ENCODE measurements around the gene RNF213. TPM values are rescaled to one million over a fixed set of nuclear protein-coding genes. Genes with fewer than 3 reads are reported as not detected.

The RNF213 gene
- total RNA-seq, 1 experiment from 2014 or later = 44.5 TPM

DNA sequence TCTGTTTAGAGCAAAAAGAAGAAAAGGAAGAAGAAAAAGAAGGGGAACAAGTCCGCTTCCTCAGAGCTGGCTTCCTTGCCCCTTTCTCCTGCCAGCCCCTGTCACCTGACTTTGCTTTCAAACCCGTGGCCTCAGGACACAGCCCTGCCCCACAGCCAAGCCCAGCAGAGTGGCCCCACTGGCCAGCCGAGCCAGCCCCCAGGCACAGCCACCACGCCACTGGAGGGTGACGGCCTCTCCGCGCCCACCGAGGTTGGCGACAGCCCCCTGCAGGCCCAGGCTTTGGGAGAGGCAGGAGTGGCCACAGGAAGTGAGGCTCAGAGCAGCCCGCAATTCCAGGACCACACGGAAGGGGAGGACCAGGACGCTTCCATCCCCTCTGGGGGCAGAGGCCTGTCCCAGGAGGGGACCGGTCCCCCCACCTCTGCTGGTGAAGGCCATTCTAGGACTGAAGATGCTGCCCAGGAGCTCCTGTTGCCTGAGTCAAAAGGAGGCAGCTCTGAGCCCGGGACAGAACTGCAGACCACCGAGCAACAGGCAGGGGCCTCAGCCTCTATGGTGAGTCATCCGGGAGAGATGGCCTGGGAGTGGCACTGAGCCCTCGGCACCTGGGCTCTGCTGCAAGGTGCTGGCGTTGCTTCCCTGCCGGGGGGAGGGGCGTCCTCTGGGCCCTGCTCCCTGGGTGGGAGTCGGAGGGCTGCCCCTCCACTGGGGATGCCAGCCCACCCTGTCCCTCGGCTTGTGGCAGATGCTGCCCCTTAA, 27.3 kb downstream of the RNF213 start:
- H3K27ac ChIP-seq (ENCODE audit: low read depth, low read length) = no peak overlapping the region
- H4K20me1 ChIP-seq (ENCODE audit: insufficient read depth) = peaks cover 4% of the 10 kb centered on the region; the same call in 1 of the 2 replicates
- no peak for ATAC-seq
- intact Hi-C loops (cut with micrococcal nuclease) = no loop called here
- DNase-seq (ENCODE audit: low read depth, low spot score) = no peak
- H3K9ac ChIP-seq (ENCODE audit: low read length) = no peak overlapping the region
- no peaks in the 10 kb centered on the region for H3K9me2 ChIP-seq (ENCODE audit: insufficient read depth)
- no peak overlapping the region for H3K4me3 ChIP-seq (replicated peaks in 1 of 2; ENCODE audit: low read depth in 1 of 2, low read length in 2 of 2)
- TSS peak; percentile 38 for BruUV-seq (replicated peaks)
- no peaks in the 10 kb centered on the region for H3K4me1 ChIP-seq (ENCODE audit: control insufficient read depth in 1 of 2, insufficient read depth in 2 of 2, low read length in 2 of 2)
- peaks cover 8 to 16% of the 10 kb centered on the region in 2 experiments; a peak in 2 of 4 replicates for H3K36me3 ChIP-seq (ENCODE audit: control insufficient read depth in 1 of 2, insufficient read depth in 2 of 2, low read length in 2 of 2)
- POLR2A ChIA-PET = no interaction called here
- H3K9me3 ChIP-seq (ENCODE audit: control insufficient read depth in 1 of 2, insufficient read depth in 1 of 2, low read depth in 1 of 2, low read length in 2 of 2) = no peaks in the 10 kb centered on the region
- no peak overlapping the region for H2AFZ ChIP-seq (ENCODE audit: low read depth, low read length, poor library complexity, severe bottlenecking)
- TF ChIP-seq EGR1 (IDR thresholded peaks at IDR 0.05; ENCODE audit: low read depth) = no peak
- TF ChIP-seq, protein P1, sequence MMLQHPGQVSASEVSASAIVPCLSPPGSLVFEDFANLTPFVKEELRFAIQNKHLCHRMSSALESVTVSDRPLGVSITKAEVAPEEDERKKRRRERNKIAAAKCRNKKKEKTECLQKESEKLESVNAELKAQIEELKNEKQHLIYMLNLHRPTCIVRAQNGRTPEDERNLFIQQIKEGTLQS (IDR thresholded peaks at IDR 0.05) = no peak
- TF ChIP-seq, protein P2, sequence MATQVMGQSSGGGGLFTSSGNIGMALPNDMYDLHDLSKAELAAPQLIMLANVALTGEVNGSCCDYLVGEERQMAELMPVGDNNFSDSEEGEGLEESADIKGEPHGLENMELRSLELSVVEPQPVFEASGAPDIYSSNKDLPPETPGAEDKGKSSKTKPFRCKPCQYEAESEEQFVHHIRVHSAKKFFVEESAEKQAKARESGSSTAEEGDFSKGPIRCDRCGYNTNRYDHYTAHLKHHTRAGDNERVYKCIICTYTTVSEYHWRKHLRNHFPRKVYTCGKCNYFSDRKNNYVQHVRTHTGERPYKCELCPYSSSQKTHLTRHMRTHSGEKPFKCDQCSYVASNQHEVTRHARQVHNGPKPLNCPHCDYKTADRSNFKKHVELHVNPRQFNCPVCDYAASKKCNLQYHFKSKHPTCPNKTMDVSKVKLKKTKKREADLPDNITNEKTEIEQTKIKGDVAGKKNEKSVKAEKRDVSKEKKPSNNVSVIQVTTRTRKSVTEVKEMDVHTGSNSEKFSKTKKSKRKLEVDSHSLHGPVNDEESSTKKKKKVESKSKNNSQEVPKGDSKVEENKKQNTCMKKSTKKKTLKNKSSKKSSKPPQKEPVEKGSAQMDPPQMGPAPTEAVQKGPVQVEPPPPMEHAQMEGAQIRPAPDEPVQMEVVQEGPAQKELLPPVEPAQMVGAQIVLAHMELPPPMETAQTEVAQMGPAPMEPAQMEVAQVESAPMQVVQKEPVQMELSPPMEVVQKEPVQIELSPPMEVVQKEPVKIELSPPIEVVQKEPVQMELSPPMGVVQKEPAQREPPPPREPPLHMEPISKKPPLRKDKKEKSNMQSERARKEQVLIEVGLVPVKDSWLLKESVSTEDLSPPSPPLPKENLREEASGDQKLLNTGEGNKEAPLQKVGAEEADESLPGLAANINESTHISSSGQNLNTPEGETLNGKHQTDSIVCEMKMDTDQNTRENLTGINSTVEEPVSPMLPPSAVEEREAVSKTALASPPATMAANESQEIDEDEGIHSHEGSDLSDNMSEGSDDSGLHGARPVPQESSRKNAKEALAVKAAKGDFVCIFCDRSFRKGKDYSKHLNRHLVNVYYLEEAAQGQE (IDR thresholded peaks at IDR 0.05; ENCODE audit: low read depth) = no peak
- no peak for TF ChIP-seq POLR2A (IDR thresholded peaks at IDR 0.05; ENCODE audit: borderline replicate concordance, extremely low read depth, insufficient read depth, insufficient read length)
- TF ChIP-seq SP1 (IDR thresholded peaks at IDR 0.05; ENCODE audit: low read depth) = no peak
- TF ChIP-seq, protein P3, sequence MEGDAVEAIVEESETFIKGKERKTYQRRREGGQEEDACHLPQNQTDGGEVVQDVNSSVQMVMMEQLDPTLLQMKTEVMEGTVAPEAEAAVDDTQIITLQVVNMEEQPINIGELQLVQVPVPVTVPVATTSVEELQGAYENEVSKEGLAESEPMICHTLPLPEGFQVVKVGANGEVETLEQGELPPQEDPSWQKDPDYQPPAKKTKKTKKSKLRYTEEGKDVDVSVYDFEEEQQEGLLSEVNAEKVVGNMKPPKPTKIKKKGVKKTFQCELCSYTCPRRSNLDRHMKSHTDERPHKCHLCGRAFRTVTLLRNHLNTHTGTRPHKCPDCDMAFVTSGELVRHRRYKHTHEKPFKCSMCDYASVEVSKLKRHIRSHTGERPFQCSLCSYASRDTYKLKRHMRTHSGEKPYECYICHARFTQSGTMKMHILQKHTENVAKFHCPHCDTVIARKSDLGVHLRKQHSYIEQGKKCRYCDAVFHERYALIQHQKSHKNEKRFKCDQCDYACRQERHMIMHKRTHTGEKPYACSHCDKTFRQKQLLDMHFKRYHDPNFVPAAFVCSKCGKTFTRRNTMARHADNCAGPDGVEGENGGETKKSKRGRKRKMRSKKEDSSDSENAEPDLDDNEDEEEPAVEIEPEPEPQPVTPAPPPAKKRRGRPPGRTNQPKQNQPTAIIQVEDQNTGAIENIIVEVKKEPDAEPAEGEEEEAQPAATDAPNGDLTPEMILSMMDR (IDR thresholded peaks at IDR 0.05 in 2 of 3, conservative IDR thresholded peaks at IDR 0.05 in 1 of 3; ENCODE audit: borderline replicate concordance in 1 of 3, insufficient read depth in 1 of 3, low read depth in 2 of 3, low read length in 2 of 3) = no peak
- no peak for TF ChIP-seq POLR2AphosphoS5 (IDR thresholded peaks at IDR 0.05; ENCODE audit: low read depth, low read length)
- no peak for TF ChIP-seq ZNF274 (IDR thresholded peaks at IDR 0.05; ENCODE audit: low read depth, low read length)
- TF ChIP-seq YY1 (IDR thresholded peaks at IDR 0.05; ENCODE audit: extremely low read depth, insufficient replicate concordance, low read depth, low read length) = no peak
- CTCF ChIA-PET = no interaction called here
- H3K79me2 ChIP-seq (ENCODE audit: insufficient read depth, low read length) = no peaks in the 10 kb centered on the region
- H3K27me3 ChIP-seq (ENCODE audit: insufficient read depth, low read length) = no peaks in the 10 kb centered on the region
- no peak overlapping the region for H3K4me2 ChIP-seq (ENCODE audit: low read length)
- RAD21 ChIA-PET (ENCODE audit: low non-redundant PET in 1 of 2, low total read pairs in 2 of 2, uncharacterized antibody in 2 of 2, unreplicated experiment in 2 of 2) = no interaction called here
